GF-D8 (cell line): ENCODE results near the gene PRR16.

Experiments used
- DNase-seq: peaks from one replicate; lab custom pipeline; 2025; lab: John Stamatoyannopoulos, UW

Gene PRR16

GRCh38 chr5:120516805-120517204, 52.7 kb downstream of the PRR16 start:
- DNase-seq, result no peak

DNA sequence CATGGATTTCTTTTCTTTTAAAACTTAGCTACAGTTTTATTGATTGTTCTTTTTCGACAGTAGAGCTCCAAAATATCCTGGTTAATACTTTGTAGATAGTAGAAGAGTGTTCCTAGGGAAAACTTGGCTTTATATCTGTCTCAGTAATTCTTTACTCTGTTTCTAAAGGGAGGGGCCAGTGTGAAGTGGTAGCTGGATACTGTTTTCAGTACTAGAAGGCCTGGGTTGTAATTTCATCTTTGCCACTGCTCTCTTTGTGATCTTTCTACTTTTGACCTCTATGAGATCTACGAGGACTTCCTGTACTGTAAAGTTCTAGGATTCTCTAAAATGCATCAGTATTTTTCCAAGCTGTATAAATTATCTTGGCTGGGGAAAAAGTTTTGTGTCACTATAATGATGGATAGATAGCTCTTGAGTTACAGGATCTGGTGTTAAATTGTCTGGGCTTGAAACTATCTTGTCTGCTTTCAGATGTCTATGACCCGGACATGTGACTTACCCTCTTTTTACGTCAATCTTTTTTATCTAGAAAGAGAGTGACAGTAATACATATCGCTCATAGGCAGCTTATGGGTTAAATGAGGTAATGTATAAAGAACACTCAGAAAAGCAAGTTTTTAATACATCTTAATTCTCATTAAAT, 53.6 kb downstream of the PRR16 start:
- no peak for DNase-seq

DNA sequence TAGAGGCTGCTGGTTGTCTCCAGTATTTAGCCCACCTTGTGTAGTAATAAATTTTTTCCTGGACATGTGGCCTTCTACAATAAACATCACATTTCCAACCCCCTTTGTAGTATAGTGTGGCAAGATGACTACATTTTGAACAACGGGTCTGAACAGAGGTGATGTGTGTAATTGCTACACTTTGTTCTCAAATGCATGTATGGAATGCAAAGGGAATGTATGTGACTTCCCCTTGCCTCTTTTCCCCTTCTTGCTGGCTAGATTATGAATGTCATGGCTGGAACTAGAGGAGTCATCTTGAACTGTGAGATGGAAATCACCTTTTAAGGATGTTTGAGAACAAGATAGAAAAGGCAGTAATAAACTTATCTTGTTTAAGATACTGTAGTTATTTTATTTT, 54.5 kb downstream of the PRR16 start:
- no peak for DNase-seq

GRCh38 chr5:120527251-120527650, 63.2 kb downstream of the PRR16 start:
- DNase-seq, result no peak

- no peak for DNase-seq
Measured at GRCh38 chr5:120528609-120529008, 64.5 kb downstream of the PRR16 start.

- DNase-seq, result no peak
Measured at GRCh38 chr5:120529386-120529785, 65.3 kb downstream of the PRR16 start.

- no peak for DNase-seq
Measured at GRCh38 chr5:120531215-120531614, 67.1 kb downstream of the PRR16 start.

- no peak for DNase-seq
Measured at GRCh38 chr5:120532835-120533234, 68.7 kb downstream of the PRR16 start.

DNA sequence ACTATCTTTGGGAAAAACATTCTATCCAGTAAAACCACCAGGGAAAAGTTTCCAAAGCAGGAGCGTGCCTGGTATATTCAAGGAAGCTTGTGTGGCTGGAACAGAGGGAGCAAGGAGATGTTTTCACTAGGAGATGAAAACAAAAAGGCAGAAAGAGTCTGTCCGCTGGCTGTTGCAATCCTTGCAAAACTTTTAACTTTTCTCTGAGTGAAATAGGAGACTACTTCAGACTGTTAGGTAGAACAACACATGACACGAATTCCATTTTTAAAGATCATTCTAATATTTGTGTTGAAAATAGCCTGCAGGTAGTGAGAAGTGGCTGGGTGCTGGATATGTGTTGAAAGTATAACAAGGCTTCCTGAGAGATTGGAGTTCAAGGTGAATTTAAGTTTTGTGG, 69.5 kb downstream of the PRR16 start:
- DNase-seq, result no peak

DNA sequence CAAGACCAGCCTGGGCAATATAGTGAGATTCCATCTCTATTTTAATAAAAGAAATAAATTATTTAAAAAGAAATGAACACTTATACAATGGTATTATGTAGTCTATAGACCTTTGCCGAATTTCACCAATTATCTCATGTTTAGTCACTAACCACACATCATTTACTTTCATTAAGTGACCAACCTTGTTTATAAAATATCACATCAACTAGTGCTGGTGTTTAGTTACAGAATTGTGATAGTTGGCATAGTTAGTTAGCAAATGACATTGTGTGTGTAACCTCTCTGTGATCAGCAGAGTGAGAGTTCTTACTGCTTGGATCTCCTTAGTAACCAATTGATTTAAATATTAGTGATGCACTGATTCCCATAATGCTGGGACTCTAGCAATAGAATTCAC, 71.8 kb downstream of the PRR16 start:
- no peak for DNase-seq

DNA sequence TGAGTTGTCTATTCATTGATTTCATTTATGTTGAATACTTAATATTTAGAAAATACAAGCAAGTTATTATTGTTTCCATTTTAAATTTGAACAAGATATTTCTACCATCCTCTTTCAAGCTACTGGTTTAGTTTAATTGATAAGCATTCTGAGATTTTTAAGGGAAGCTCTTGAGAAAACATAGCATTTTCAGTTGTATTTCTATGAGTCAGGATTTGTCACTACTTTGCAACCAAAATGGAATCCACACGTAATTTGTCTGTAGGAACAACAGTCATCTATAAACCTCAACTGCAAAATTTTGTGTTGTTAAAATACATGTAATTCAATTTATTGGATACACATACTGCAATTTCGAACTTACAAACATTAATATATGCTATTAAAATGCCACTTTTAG, 74.0 kb downstream of the PRR16 start:
- DNase-seq, result no peak

- no peak for DNase-seq
Measured at GRCh38 chr5:120538644-120539043, 74.5 kb downstream of the PRR16 start.

DNA sequence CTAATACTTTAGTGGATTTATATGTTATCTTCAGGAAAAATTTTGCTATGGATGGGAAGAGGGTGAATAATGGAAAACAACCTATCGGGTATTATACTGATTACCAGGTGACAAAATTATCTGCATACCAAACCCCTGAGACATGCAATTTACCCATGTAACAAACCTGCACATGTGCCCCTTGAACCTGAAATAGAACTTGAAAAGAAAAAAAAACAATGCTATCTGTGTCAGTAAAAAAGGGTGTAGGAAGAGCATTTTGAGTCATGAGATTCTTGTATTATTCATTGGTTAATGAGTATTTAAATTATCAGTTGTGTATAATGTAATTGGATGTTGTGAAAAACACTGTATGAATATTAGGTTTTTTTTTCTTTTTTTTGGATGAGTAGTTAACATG, 75.4 kb downstream of the PRR16 start:
- no peak for DNase-seq

- no peak for DNase-seq
Measured at GRCh38 chr5:120540097-120540496, 76.0 kb downstream of the PRR16 start.

GRCh38 chr5:120544043-120544442, 79.9 kb downstream of the PRR16 start:
- DNase-seq, result no peak

- DNase-seq, result no peak
Measured at GRCh38 chr5:120545007-120545406, 80.9 kb downstream of the PRR16 start.

- no peak for DNase-seq
Measured at GRCh38 chr5:120545951-120546350, 81.9 kb downstream of the PRR16 start.

GRCh38 chr5:120546922-120547321, 82.8 kb downstream of the PRR16 start:
- no peak for DNase-seq

DNA sequence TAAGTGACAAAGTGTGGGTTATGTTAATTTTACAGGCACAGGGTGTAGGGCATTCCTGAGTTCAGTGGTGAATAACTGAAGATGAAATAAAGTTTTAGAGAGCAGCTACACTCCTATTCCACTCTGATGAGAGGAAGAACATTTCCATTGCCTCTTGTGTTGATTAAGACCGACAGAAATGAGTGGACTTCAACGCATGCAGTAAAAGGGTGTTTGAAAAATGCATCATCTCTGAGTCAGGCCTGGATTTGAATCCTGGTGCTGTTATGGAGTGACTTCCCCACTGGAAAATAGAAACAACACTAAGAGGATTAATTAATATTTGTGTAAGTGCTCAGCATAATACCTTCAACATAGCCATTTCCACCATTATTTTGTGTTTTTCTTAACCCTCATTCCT, 86.3 kb downstream of the PRR16 start:
- no peak for DNase-seq

DNA sequence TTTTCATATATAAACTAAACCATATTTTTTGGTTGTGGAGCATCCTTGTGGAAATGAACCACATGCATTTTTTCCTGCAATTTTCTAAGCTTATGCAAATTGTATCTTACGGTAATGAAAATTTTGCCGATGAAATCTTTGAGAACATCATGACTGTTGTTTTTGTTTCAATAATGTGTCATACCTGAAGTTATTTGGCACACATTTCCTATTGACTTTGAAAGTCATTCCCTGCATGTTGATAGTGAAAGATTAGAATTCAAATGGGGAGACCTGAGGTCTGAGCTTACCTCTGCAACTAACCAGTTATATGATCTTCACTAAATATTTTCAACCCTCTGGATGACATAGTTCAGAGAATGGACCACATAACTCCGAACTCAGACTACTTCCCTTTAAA, 88.5 kb downstream of the PRR16 start:
- no peak for DNase-seq

DNA sequence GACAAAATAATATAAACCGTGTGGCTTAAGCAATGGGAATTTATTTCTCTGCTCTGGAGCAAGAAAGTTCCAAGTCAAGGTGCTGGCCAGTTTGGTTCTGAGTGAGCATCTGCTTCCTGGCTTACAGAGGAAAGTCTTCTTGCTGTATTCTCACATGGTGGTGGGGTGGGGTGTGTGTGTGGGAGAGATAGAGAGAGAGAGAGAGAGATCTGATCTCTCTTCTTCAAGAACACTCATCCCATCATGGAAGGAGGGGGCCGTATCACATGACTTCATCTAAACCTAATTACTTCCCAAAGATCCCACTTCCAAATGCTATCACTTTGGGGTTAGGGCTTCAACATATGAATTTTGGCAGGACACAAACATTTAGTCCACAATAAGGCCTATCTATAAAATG, 91.2 kb downstream of the PRR16 start:
- DNase-seq, result no peak

- no peak for DNase-seq
Measured at GRCh38 chr5:120564013-120564412, 99.9 kb downstream of the PRR16 start.

- DNase-seq, result no peak
Measured at GRCh38 chr5:120567066-120567465, 103.0 kb downstream of the PRR16 start.

GRCh38 chr5:120567921-120568320, 103.8 kb downstream of the PRR16 start:
- no peak for DNase-seq

- DNase-seq, result no peak
Measured at GRCh38 chr5:120568711-120569110, 104.6 kb downstream of the PRR16 start.
